CD4-positive, alpha-beta T cell (primary cell): ENCODE results near the gene CYP3A4. TPM values are rescaled to one million over a fixed set of nuclear protein-coding genes. Genes with fewer than 3 reads are reported as not detected.

ENCODE experiments used
- ATAC-seq: fragments of 200-7000 bp; cut with Tn5 transposase; one replicate; pipeline ENCODE4 v1.10.0; 2022; ENCODE audit warnings: mild to moderate bottlenecking; ENCODE audit not compliant: poor library complexity
- CTCF ChIA-PET: fragments of 350-600 bp; sonication (Branson Sonifier 250); formaldehyde crosslinking; loops from one replicate; lab custom pipeline; 2021; ENCODE audit warnings: antibody characterized with exemption, inconsistent platforms; lab: Charles Lee
- POLR2A ChIA-PET: fragments of 350-600 bp; sonication (Branson Sonifier 250); formaldehyde crosslinking; loops from one replicate; lab custom pipeline; 2021; ENCODE audit warnings: antibody characterized with exemption, inconsistent platforms; lab: Charles Lee
- DNase-seq, 14 experiments: peaks; one replicate each; pipeline ENCODE4 v3.0.0-alpha.2; 2013 to 2020; ENCODE audit warnings: mixed read lengths in 2 of 14
- H3K27ac ChIP-seq, 2 donors: one replicate each; pipeline versions ENCODE4 v1.5.1 to v1.7.0; 2013; ENCODE audit warnings: low read length in 2 of 2, low read depth in 1 of 2, mild to moderate bottlenecking in 1 of 2
- H3K27me3 ChIP-seq, 2 experiments: 1 replicate in 1 of 2; 2 replicates in 1 of 2; pipeline versions ENCODE4 v1.6.1 to v1.7.0; 2013; ENCODE audit warnings: low read length in 2 of 2, control low read depth in 1 of 2, mild to moderate bottlenecking in 1 of 2, moderate library complexity in 1 of 2; ENCODE audit not compliant: insufficient read depth in 2 of 2, control insufficient read depth in 1 of 2
- H3K36me3 ChIP-seq: one replicate; pipeline ENCODE4 v1.6.1; 2013; ENCODE audit warnings: low read length, control low read depth; ENCODE audit not compliant: insufficient read depth
- H3K4me1 ChIP-seq: one replicate; pipeline ENCODE4 v1.6.1; 2013; ENCODE audit warnings: low read length, control low read depth; ENCODE audit not compliant: insufficient read depth
- H3K4me3 ChIP-seq: one replicate; pipeline ENCODE4 v1.5.1; 2013; ENCODE audit warnings: mild to moderate bottlenecking, low read length, moderate library complexity
- H3K9me3 ChIP-seq, 2 experiments: 1 replicate in 1 of 2; 2 replicates in 1 of 2; pipeline versions ENCODE4 v1.6.1 to v1.7.0; 2013; ENCODE audit warnings: low read length in 2 of 2, mild to moderate bottlenecking in 2 of 2, control low read depth in 1 of 2, moderate library complexity in 1 of 2; ENCODE audit not compliant: control insufficient read depth in 1 of 2, insufficient read depth in 1 of 2
- H3K27ac Mint-ChIP-seq: one replicate; pipeline ENCODE4 v1.8.0; 2020; ENCODE audit warnings: mixed read lengths
- H3K27me3 Mint-ChIP-seq: one replicate; pipeline ENCODE4 v1.8.0; 2021; ENCODE audit warnings: mixed read lengths
- H3K36me3 Mint-ChIP-seq: one replicate; pipeline ENCODE4 v1.8.0; 2021; ENCODE audit warnings: low read depth, mixed read lengths
- H3K4me1 Mint-ChIP-seq: one replicate; pipeline ENCODE4 v1.8.0; 2021; ENCODE audit warnings: low read depth, mixed read lengths
- H3K4me3 Mint-ChIP-seq: one replicate; pipeline ENCODE4 v1.8.0; 2020; ENCODE audit warnings: mild to moderate bottlenecking, mixed read lengths
- H3K9me3 Mint-ChIP-seq: one replicate; pipeline ENCODE4 v1.8.0; 2020; ENCODE audit warnings: mixed read lengths
- intact Hi-C, 2 experiments: fragments of 100-400 bp; cut with DNase I in 1 of 2; cut with micrococcal nuclease in 1 of 2; formaldehyde crosslinking; loops; one replicate each; pipeline versions ENCODE4 v1.15.1 to v1.9.0; 2023 to 2025; cut with DNase I, micrococcal nuclease
- total RNA-seq, 174 experiments: library from RNA in 2 of 174; stranded (reverse) in 2 of 174; gene quantifications; one replicate each; pipeline ENCODE4 v1.2.3 and lab custom pipeline; 2021 to 2026
- TF ChIP-seq, protein P1 (sequence below): fragments of 200-600 bp; IDR thresholded peaks from one replicate; pipeline ENCODE4 v1.8.0; 2022; ENCODE audit warnings: antibody characterized with exemption, mild to moderate bottlenecking

The CYP3A4 gene
- total RNA-seq, 2 experiments from 2014 or later: not detected

DNA sequence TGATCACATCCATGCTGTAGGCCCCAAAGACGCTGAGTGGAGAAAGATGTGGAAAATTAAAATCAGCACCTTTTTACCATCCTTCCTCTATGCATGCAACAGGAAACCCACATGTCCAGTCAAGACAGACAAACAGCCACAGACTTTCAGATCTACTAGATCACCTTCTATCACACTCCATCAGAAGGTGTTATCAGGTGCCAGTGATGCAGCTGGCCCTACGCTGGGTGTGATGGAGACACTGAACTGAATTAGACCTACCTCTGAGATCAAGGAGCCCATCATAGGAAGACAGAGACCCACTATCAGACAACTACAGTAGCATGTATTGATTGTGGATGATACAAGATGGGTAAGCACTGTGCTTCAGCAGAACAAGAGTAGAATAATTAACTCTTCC lies 15.5 kb downstream of the CYP3A4 start:
- Histone ChIP-seq H3K27ac (no peak overlapping the region), H3K4me3 (no peak overlapping the region), H3K9me3 (no peaks in the 10 kb centered on the region), H3K27me3 (peaks cover 2 to 17% of the 10 kb centered on the region in 2 experiments), H3K4me1 (no peaks in the 10 kb centered on the region), H3K36me3 (no peaks in the 10 kb centered on the region)
- no peaks in the 10 kb centered on the region for H3K36me3 Mint-ChIP-seq
- ChIA-PET POLR2A (no interaction called here), CTCF (no interaction called here)
- intact Hi-C loops: no loop called here
- no peak overlapping the region for H3K4me3 Mint-ChIP-seq
- no peaks in the 10 kb centered on the region for H3K4me1 Mint-ChIP-seq
- H3K27ac Mint-ChIP-seq: no peak overlapping the region
- H3K27me3 Mint-ChIP-seq: peaks cover 51% of the 10 kb centered on the region
- no peaks in the 10 kb centered on the region for H3K9me3 Mint-ChIP-seq
- no peak for DNase-seq
- no peak for ATAC-seq
- TF ChIP-seq, protein P1, sequence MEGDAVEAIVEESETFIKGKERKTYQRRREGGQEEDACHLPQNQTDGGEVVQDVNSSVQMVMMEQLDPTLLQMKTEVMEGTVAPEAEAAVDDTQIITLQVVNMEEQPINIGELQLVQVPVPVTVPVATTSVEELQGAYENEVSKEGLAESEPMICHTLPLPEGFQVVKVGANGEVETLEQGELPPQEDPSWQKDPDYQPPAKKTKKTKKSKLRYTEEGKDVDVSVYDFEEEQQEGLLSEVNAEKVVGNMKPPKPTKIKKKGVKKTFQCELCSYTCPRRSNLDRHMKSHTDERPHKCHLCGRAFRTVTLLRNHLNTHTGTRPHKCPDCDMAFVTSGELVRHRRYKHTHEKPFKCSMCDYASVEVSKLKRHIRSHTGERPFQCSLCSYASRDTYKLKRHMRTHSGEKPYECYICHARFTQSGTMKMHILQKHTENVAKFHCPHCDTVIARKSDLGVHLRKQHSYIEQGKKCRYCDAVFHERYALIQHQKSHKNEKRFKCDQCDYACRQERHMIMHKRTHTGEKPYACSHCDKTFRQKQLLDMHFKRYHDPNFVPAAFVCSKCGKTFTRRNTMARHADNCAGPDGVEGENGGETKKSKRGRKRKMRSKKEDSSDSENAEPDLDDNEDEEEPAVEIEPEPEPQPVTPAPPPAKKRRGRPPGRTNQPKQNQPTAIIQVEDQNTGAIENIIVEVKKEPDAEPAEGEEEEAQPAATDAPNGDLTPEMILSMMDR: no peak

- DNase-seq: no peak
- H3K27me3 ChIP-seq: peaks cover 2 to 17% of the 10 kb centered on the region in 2 experiments
- H3K4me1 Mint-ChIP-seq: no peaks in the 10 kb centered on the region
- no peaks in the 10 kb centered on the region for H3K9me3 ChIP-seq
- CTCF ChIA-PET: no interaction called here
- no peaks in the 10 kb centered on the region for H3K9me3 Mint-ChIP-seq
- H3K27ac ChIP-seq: no peak overlapping the region
- no peak overlapping the region for H3K27ac Mint-ChIP-seq
- intact Hi-C loops: no loop called here
- H3K4me3 ChIP-seq: no peak overlapping the region
- TF ChIP-seq, protein P1: no peak
- no peaks in the 10 kb centered on the region for H3K36me3 Mint-ChIP-seq
- POLR2A ChIA-PET: no interaction called here
- H3K36me3 ChIP-seq: no peaks in the 10 kb centered on the region
- H3K27me3 Mint-ChIP-seq: peaks cover 46% of the 10 kb centered on the region
- no peak overlapping the region for H3K4me3 Mint-ChIP-seq
- H3K4me1 ChIP-seq: no peaks in the 10 kb centered on the region
- ATAC-seq: no peak
These were observed 16.3 kb downstream of the CYP3A4 start for GRCh38 chr7:99767662-99768061.

- Histone ChIP-seq H3K27me3 (peaks cover 2 to 10% of the 10 kb centered on the region in 2 experiments), H3K27ac (no peak overlapping the region), H3K4me1 (no peaks in the 10 kb centered on the region), H3K9me3 (no peaks in the 10 kb centered on the region), H3K36me3 (no peaks in the 10 kb centered on the region), H3K4me3 (no peak overlapping the region)
- H3K4me3 Mint-ChIP-seq: no peak overlapping the region
- POLR2A ChIA-PET: no interaction called here
- no peak overlapping the region for H3K27ac Mint-ChIP-seq
- H3K36me3 Mint-ChIP-seq: no peaks in the 10 kb centered on the region
- CTCF ChIA-PET: no interaction called here
- TF ChIP-seq, protein P1: no peak
- no peak for DNase-seq
- no peaks in the 10 kb centered on the region for H3K9me3 Mint-ChIP-seq
- intact Hi-C loops: no loop called here
- no peak for ATAC-seq
- H3K4me1 Mint-ChIP-seq: no peaks in the 10 kb centered on the region
- peaks cover 38% of the 10 kb centered on the region for H3K27me3 Mint-ChIP-seq
These were observed 17.4 kb downstream of the CYP3A4 start for GRCh38 chr7:99766484-99767099.
